ENCODE data around the gene CCDC137. TPM values are rescaled to one million over a fixed set of nuclear protein-coding genes. Genes with fewer than 3 reads are reported as not detected.

Gene CCDC137
- total RNA-seq, 3 donors from 2014 or later: 15.5 to 19.6 (median 15.6) TPM

GRCh38 chr17:81683584-81684441 is 17.3 kb downstream of the CCDC137 start, which contains the start of the genes ARL16 and HGS:
TSS of gene ARL16 (minus strand) at chr17:81683797. CDS start at chr17:81683753, 44 bp downstream.
TSS of gene HGS (plus strand) at chr17:81684011. CDS start at chr17:81684067, 56 bp downstream.
- H3K36me3 ChIP-seq (ENCODE audit: low read depth): peaks cover 13% of the 10 kb centered on the region
- H3K4me1 ChIP-seq (ENCODE audit: low read depth): peaks cover 18% of the 10 kb centered on the region
- H3K4me3 ChIP-seq: peak within 1 kb of the TSS; percentile 99
- peak; percentile 98 to 99 (median 99) for DNase-seq
- intact Hi-C loops (cut with DNase I, micrococcal nuclease): no loop called here
- ATAC-seq: peak; percentile 97
- no peaks in the 10 kb centered on the region for H3K9me3 ChIP-seq
- peak; percentile 20 for TF ChIP-seq CTCF (IDR thresholded peaks at IDR 0.05)

- Histone ChIP-seq H3K4me1 (ENCODE audit: low read depth) (peaks cover 18% of the 10 kb centered on the region), H3K36me3 (ENCODE audit: low read depth) (peaks cover 13% of the 10 kb centered on the region), H3K4me3 (peak overlapping the region; percentile 99), H3K9me3 (no peaks in the 10 kb centered on the region)
- intact Hi-C loops (cut with DNase I, micrococcal nuclease): no loop called here
- DNase-seq (no peak), ATAC-seq (no peak)
- no peak for TF ChIP-seq CTCF (IDR thresholded peaks at IDR 0.05)
Observed at GRCh38 chr17:81684442-81684911, 17.9 kb downstream of the CCDC137 start.

GRCh38 chr17:81685108-81685507 is 18.6 kb downstream of the CCDC137 start:
- intact Hi-C loops (cut with DNase I, micrococcal nuclease): no loop called here
- H3K9me3 ChIP-seq: no peaks in the 10 kb centered on the region
- peaks cover 13% of the 10 kb centered on the region for H3K36me3 ChIP-seq (ENCODE audit: low read depth)
- DNase-seq (no peak), ATAC-seq (no peak)
- TF ChIP-seq CTCF (IDR thresholded peaks at IDR 0.05): no peak
- H3K4me1 ChIP-seq (ENCODE audit: low read depth): peaks cover 18% of the 10 kb centered on the region
- no peak overlapping the region for H3K4me3 ChIP-seq

- Histone ChIP-seq H3K36me3 (ENCODE audit: low read depth) (peaks cover 19% of the 10 kb centered on the region), H3K4me3 (no peak overlapping the region), H3K9me3 (no peaks in the 10 kb centered on the region), H3K4me1 (ENCODE audit: low read depth) (peaks cover 18% of the 10 kb centered on the region)
- DNase-seq (no peak), ATAC-seq (no peak)
- intact Hi-C loops (cut with DNase I, micrococcal nuclease): no loop called here
- no peak for TF ChIP-seq CTCF (IDR thresholded peaks at IDR 0.05)
Observed at GRCh38 chr17:81686614-81687013, 20.1 kb downstream of the CCDC137 start.

- no peak for DNase-seq
- Histone ChIP-seq H3K4me3 (no peak overlapping the region), H3K36me3 (ENCODE audit: low read depth) (peaks cover 29% of the 10 kb centered on the region), H3K9me3 (no peaks in the 10 kb centered on the region), H3K4me1 (ENCODE audit: low read depth) (peaks cover 12% of the 10 kb centered on the region)
- no peak for TF ChIP-seq CTCF (IDR thresholded peaks at IDR 0.05)
- intact Hi-C loops (cut with DNase I, micrococcal nuclease): no loop called here
- ATAC-seq: no peak
Observed at GRCh38 chr17:81687770-81688541, 21.4 kb downstream of the CCDC137 start.

Data from mucosa of descending colon (tissue), 3 donors.